Measurements from ENCODE around the gene RPN2. TPM values are rescaled to one million over a fixed set of nuclear protein-coding genes. Genes with fewer than 3 reads are reported as not detected.
A peak's percentile ranks its signal among the peaks of the same experiment; 100 is the strongest.

Gene RPN2
- total and polyA plus RNA-seq, 2 donors (not counting 3 experiments of a cell fraction or from before 2014, with no cell fraction given), result 283 to 530 TPM

DNA sequence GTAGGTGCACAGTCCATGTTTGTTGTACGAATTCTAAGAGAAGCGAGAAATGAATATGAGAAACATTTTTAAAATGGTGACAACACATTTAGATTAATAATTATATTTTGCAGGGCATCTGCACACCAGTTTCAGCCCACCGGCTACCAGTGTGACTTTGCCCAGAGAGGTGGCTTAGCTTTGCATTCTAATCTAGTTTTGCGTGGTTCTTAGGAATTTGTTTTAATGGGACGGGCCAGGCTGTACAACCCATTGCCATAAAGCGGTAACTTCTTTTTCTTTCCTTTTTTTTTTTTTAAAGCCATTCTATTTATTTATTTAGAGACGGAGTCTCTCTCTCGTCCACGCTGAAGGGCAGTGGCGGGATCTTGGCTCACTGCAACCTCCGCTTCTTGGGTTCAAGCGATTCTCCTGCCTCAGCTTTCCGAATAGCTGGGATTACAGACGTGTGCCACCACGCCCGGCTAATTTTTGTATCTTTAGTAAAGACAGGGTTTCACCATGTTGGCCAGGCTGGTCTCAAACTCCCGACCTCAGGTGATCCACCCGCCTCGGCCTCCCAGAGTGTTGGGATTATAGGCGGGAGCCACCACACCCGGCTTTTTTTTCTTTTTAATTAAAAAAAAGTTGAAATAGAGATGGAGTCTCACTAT, 111.2 kb downstream of the RPN2 start:
- Histone ChIP-seq H3K27me3 (ENCODE audit: control insufficient read depth in 2 of 2, insufficient read depth in 2 of 2, low read length in 2 of 2) (peaks cover 0 to 4% of the 10 kb centered on the region in 2 experiments), H4K20me1 (replicated peaks; ENCODE audit: control insufficient read depth, extremely low read depth, insufficient read depth, low read length) (no peaks in the 10 kb centered on the region), H3K9ac (replicated peaks; ENCODE audit: extremely low read depth, insufficient read depth, low read length) (peak overlapping the region; percentile 82), H2AFZ (ENCODE audit: low read depth, low read length) (peak overlapping the region; percentile 45), H3K27ac (ENCODE audit: insufficient read depth, low read depth, low read length) (peak overlapping the region; percentile 73), H3K79me2 (ENCODE audit: control insufficient read depth, insufficient read depth, low read length) (peaks cover 32% of the 10 kb centered on the region), H3K4me2 (ENCODE audit: insufficient read depth, low read length) (peak overlapping the region; percentile 74), H3K4me3 (replicated peaks in 1 of 3; ENCODE audit: insufficient read depth in 1 of 3, low read depth in 1 of 3, low read length in 3 of 3) (peak overlapping the region; percentile 41 to 83 (median 72)), H3K9me3 (replicated peaks; ENCODE audit: control insufficient read depth, insufficient read depth, low read length) (no peaks in the 10 kb centered on the region), H3K36me3 (ENCODE audit: control insufficient read depth in 2 of 2, extremely low read depth in 1 of 2, insufficient read depth in 2 of 2, low read length in 2 of 2) (no peaks in the 10 kb centered on the region), H3K4me1 (ENCODE audit: control insufficient read depth, extremely low read depth, insufficient read depth, low read length) (peaks cover 12% of the 10 kb centered on the region), H3K9me1 (replicated peaks; ENCODE audit: control insufficient read depth, extremely low read depth, insufficient read depth, low read length) (no peaks in the 10 kb centered on the region)
- no peak for TF ChIP-seq POLR2A (IDR thresholded peaks at IDR 0.05; ENCODE audit: low read depth, low read length)
- TF ChIP-seq, protein P1, sequence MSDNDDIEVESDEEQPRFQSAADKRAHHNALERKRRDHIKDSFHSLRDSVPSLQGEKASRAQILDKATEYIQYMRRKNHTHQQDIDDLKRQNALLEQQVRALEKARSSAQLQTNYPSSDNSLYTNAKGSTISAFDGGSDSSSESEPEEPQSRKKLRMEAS (IDR thresholded peaks at IDR 0.05; ENCODE audit: insufficient read depth, insufficient read length), result no peak
- TF ChIP-seq POLR2AphosphoS5 (IDR thresholded peaks at IDR 0.05; ENCODE audit: insufficient read depth, low read depth, low read length), result no peak
- TF ChIP-seq EZH2 (IDR thresholded peaks at IDR 0.05; ENCODE audit: borderline replicate concordance, low read depth, low read length, severe bottlenecking), result no peak
- no peak for TF ChIP-seq FOS (IDR thresholded peaks at IDR 0.05; ENCODE audit: borderline replicate concordance, insufficient read depth, low read length)
- TF ChIP-seq GATA2 (IDR thresholded peaks at IDR 0.05; ENCODE audit: insufficient read depth, insufficient read length, low read depth, low read length), result no peak
- TF ChIP-seq JUN (IDR thresholded peaks at IDR 0.05; ENCODE audit: borderline replicate concordance, insufficient read depth, insufficient read length, low read depth), result no peak
- no peak for TF ChIP-seq MYC (IDR thresholded peaks at IDR 0.05; ENCODE audit: low read depth, low read length)
- TF ChIP-seq, protein P2, sequence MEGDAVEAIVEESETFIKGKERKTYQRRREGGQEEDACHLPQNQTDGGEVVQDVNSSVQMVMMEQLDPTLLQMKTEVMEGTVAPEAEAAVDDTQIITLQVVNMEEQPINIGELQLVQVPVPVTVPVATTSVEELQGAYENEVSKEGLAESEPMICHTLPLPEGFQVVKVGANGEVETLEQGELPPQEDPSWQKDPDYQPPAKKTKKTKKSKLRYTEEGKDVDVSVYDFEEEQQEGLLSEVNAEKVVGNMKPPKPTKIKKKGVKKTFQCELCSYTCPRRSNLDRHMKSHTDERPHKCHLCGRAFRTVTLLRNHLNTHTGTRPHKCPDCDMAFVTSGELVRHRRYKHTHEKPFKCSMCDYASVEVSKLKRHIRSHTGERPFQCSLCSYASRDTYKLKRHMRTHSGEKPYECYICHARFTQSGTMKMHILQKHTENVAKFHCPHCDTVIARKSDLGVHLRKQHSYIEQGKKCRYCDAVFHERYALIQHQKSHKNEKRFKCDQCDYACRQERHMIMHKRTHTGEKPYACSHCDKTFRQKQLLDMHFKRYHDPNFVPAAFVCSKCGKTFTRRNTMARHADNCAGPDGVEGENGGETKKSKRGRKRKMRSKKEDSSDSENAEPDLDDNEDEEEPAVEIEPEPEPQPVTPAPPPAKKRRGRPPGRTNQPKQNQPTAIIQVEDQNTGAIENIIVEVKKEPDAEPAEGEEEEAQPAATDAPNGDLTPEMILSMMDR (IDR thresholded peaks at IDR 0.05; ENCODE audit: extremely low read depth in 1 of 2, insufficient read depth in 1 of 2, low read depth in 1 of 2, low read length in 2 of 2), result no peak
- dilution Hi-C loops (cut with MboI; ENCODE audit: extremely low pct_ligation_motif_present, low sequenced_read_pairs) (no loop called here), intact Hi-C loops (cut with micrococcal nuclease) (no loop called here)
- POLR2A ChIA-PET, result no interaction called here
- BruUV-seq (replicated peaks), result no TSS peak
- CTCF ChIA-PET, result interaction anchor here (1.7 kb wide), 1 partner anchor 19 kb away, joined by 7 read pairs; no protein-coding TSS in a partner anchor
- FAIRE-seq (no peak), DNase-seq (ENCODE audit: low read depth, low spot score) (no peak)

Other genes starting within 250 kb of the RPN2 start
- gene SAMHD1, start 227.6 kb upstream of the RPN2 start, total RNA-seq, result 27.5 and 28.3 TPM in 2 replicates
- gene SAMHD1, start 227.6 kb upstream of the RPN2 start, polyA plus RNA-seq, result 9.4 and 13.7 TPM in 2 replicates
- 16.8 and 20.1 TPM in 2 replicates for gene RBL1, start 83.3 kb upstream of the RPN2 start, total RNA-seq
- 2.7 and 3.1 TPM in 2 replicates for gene RBL1, start 83.3 kb upstream of the RPN2 start, polyA plus RNA-seq
- 1.5 and 2.7 TPM in 2 replicates for gene MROH8, start 218 bp downstream of the RPN2 start, total RNA-seq
- 0.73 and 1.3 TPM in 2 replicates for gene MROH8, start 218 bp downstream of the RPN2 start, polyA plus RNA-seq
- gene GHRH, start 82.5 kb downstream of the RPN2 start, total RNA-seq, result not detected in 2 replicates
- gene GHRH, start 82.5 kb downstream of the RPN2 start, polyA plus RNA-seq, result not detected in 2 replicates
- gene MANBAL, start 110.3 kb downstream of the RPN2 start, total RNA-seq, result 32.3 and 34.6 TPM in 2 replicates
- 104 and 115 TPM in 2 replicates for gene MANBAL, start 110.3 kb downstream of the RPN2 start, polyA plus RNA-seq
- 29.4 and 30.7 TPM in 2 replicates for gene SRC, start 166.8 kb downstream of the RPN2 start, total RNA-seq
- 22.6 and 22.8 TPM in 2 replicates for gene SRC, start 166.8 kb downstream of the RPN2 start, polyA plus RNA-seq